ENCODE measurements around the gene SKIDA1.

- TF ChIP-seq POLR2AphosphoS5 (IDR thresholded peaks at IDR 0.05; ENCODE audit: borderline replicate concordance, low read depth, low read length) = no peak
- TF ChIP-seq EZH2 (IDR thresholded peaks at IDR 0.05) = no peak
Measured at GRCh38 chr10:21481407-21481806, 44.1 kb downstream of the SKIDA1 start.

Data from SK-N-MC (cell line).